ENCODE measurements around the gene VWCE. TPM values are rescaled to one million over a fixed set of nuclear protein-coding genes. Genes with fewer than 3 reads are reported as not detected.

VWCE gene
- total and polyA plus RNA-seq, 10 of the 15 experiments (the other 5 are each of a cell fraction or from before 2014, with no cell fraction given) = 0.10 to 4.9 (median 2.4) TPM

DNA sequence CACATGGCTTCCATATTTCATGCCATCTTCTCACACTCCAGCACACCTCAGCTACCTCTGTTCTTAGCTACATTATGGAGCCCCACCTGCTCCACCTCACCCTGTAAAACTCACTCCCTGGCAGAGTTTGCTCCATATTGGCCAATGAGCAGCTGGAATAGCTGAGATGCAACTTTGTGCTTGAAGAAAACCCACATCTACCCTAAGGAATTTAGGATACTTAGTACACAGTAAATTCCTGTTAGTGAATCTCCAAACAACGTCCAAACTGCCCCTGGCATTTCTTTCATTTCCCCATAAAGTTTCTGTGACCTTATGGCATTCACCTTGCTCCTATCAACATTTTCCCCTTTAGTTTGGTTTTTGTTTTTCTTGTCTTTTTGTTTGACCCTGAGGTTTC, 2.2 kb upstream of the VWCE start:
- Histone ChIP-seq H3K4me3 (no peak overlapping the region), H3K79me2 (ENCODE audit: control insufficient read depth, insufficient read depth, low read length) (no peaks in the 10 kb centered on the region; the same call in 1 of the 2 replicates), H2AFZ (ENCODE audit: control insufficient read depth, low read depth, low read length) (no peak overlapping the region), H3K9me3 (replicated peaks; ENCODE audit: control insufficient read depth, insufficient read depth, low read length) (no peaks in the 10 kb centered on the region), H3K9ac (ENCODE audit: control insufficient read depth, insufficient read depth, low read length) (no peak overlapping the region), H3K36me3 (ENCODE audit: control insufficient read depth in 2 of 2, insufficient read depth in 2 of 2, low read length in 1 of 2) (peaks cover 13 to 38% of the 10 kb centered on the region in 2 experiments), H4K20me1 (ENCODE audit: control insufficient read depth, insufficient read depth) (no peaks in the 10 kb centered on the region), H3K4me1 (ENCODE audit: control insufficient read depth, insufficient read depth, low read length) (peaks cover 28% of the 10 kb centered on the region), H3K4me2 (ENCODE audit: control insufficient read depth, insufficient read depth) (no peak overlapping the region), H3K27me3 (replicated peaks in 1 of 2; ENCODE audit: control insufficient read depth in 2 of 2, insufficient read depth in 2 of 2, low read length in 1 of 2) (no peaks in the 10 kb centered on the region), H3K27ac (ENCODE audit: control insufficient read depth, insufficient read depth) (peak overlapping the region; percentile 58)
- in situ Hi-C loops (cut with MboI) = no loop called here
- TF ChIP-seq, protein P1, sequence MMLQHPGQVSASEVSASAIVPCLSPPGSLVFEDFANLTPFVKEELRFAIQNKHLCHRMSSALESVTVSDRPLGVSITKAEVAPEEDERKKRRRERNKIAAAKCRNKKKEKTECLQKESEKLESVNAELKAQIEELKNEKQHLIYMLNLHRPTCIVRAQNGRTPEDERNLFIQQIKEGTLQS (IDR thresholded peaks at IDR 0.05; ENCODE audit: borderline replicate concordance, extremely low read depth, low read depth, low read length) = no peak
- TF ChIP-seq NR2F1 (conservative IDR thresholded peaks at IDR 0.05) (no peak; the same call in 1 of the 2 replicates), NFIC (IDR thresholded peaks at IDR 0.05; ENCODE audit: low read depth, low read length) (no peak), MEF2B (IDR thresholded peaks at IDR 0.05; ENCODE audit: partially characterized antibody, poor library complexity, severe bottlenecking) (no peak), SUPT20H (IDR thresholded peaks at IDR 0.05; ENCODE audit: borderline replicate concordance, control insufficient read depth, low read depth, low read length) (no peak), CREM (IDR thresholded peaks at IDR 0.05; ENCODE audit: low read depth) (no peak)
- ATAC-seq (no peak), FAIRE-seq (no peak), DNase-seq (ENCODE audit: low read depth, low spot score) (no peak)
- intact Hi-C loops (cut with micrococcal nuclease; ENCODE audit: unreplicated experiment) = no loop called here
- ChIA-PET SMC1A (ENCODE audit: uncharacterized antibody, unreplicated experiment) (interaction anchor here (1.0 kb wide), 1 partner anchor 43 kb away, joined by 3 read pairs; no protein-coding TSS in a partner anchor), RAD21 (ENCODE audit: unreplicated experiment) (no interaction called here), POLR2A (no interaction called here), CTCF (interaction anchor here (3.9 kb wide), 1 partner anchor 89 kb away, joined by 18 read pairs; no protein-coding TSS in a partner anchor)
- BruUV-seq (replicated peaks) = no TSS peak
- WGBS (ENCODE audit: insufficient coverage, insufficient replicate concordance, low lambda C conversion rate, missing lambda C conversion rate) = 3% methylated on average over 1 of the region's 1 CpG

DNA sequence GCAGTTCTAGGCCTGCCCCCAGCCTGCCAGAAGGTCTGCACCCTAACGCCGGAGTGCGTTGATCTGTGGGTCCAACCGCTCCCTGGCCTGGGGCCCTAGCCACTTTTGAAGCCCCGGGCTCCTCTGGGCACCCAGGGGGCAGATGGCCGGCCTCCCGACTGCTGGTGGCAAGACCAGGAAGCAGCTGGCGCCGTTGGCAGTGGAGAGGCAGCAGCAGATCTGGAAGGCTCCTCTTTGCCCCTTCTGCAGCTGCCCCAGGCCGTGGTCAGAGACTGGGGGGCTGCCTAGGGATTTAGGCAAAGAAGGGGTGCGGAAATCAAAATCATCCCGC, 445 bp upstream of the VWCE start:
- Histone ChIP-seq H2AFZ (ENCODE audit: control insufficient read depth, low read depth, low read length) (peak overlapping the region; percentile 92; the same call in 1 of the 2 replicates), H3K27me3 (replicated peaks in 1 of 2; ENCODE audit: control insufficient read depth in 2 of 2, insufficient read depth in 2 of 2, low read length in 1 of 2) (no peaks in the 10 kb centered on the region), H3K9ac (ENCODE audit: control insufficient read depth, insufficient read depth, low read length) (peak overlapping the region; percentile 78; the same call in 1 of the 2 replicates), H3K9me3 (replicated peaks; ENCODE audit: control insufficient read depth, insufficient read depth, low read length) (no peaks in the 10 kb centered on the region), H3K4me1 (ENCODE audit: control insufficient read depth, insufficient read depth, low read length) (peaks cover 28% of the 10 kb centered on the region), H3K4me3 (no peak overlapping the region), H3K4me2 (ENCODE audit: control insufficient read depth, insufficient read depth) (peak overlapping the region; percentile 100), H3K36me3 (ENCODE audit: control insufficient read depth in 2 of 2, insufficient read depth in 2 of 2, low read length in 1 of 2) (peaks cover 7 to 26% of the 10 kb centered on the region in 2 experiments), H3K27ac (ENCODE audit: control insufficient read depth, insufficient read depth) (peak overlapping the region; percentile 18; the same call in 1 of the 2 replicates), H3K79me2 (ENCODE audit: control insufficient read depth, insufficient read depth, low read length) (no peaks in the 10 kb centered on the region; the same call in 1 of the 2 replicates), H4K20me1 (ENCODE audit: control insufficient read depth, insufficient read depth) (no peaks in the 10 kb centered on the region)
- TF ChIP-seq BHLHE40 (IDR thresholded peaks at IDR 0.05; ENCODE audit: borderline replicate concordance in 1 of 2, low read depth in 2 of 2, low read length in 1 of 2) (no peak), YY1 (IDR thresholded peaks at IDR 0.05; ENCODE audit: low read depth, low read length) (0 out of 2 replicates have a peak, but pooled peaks have one; percentile 0)
- TF ChIP-seq, protein P2, sequence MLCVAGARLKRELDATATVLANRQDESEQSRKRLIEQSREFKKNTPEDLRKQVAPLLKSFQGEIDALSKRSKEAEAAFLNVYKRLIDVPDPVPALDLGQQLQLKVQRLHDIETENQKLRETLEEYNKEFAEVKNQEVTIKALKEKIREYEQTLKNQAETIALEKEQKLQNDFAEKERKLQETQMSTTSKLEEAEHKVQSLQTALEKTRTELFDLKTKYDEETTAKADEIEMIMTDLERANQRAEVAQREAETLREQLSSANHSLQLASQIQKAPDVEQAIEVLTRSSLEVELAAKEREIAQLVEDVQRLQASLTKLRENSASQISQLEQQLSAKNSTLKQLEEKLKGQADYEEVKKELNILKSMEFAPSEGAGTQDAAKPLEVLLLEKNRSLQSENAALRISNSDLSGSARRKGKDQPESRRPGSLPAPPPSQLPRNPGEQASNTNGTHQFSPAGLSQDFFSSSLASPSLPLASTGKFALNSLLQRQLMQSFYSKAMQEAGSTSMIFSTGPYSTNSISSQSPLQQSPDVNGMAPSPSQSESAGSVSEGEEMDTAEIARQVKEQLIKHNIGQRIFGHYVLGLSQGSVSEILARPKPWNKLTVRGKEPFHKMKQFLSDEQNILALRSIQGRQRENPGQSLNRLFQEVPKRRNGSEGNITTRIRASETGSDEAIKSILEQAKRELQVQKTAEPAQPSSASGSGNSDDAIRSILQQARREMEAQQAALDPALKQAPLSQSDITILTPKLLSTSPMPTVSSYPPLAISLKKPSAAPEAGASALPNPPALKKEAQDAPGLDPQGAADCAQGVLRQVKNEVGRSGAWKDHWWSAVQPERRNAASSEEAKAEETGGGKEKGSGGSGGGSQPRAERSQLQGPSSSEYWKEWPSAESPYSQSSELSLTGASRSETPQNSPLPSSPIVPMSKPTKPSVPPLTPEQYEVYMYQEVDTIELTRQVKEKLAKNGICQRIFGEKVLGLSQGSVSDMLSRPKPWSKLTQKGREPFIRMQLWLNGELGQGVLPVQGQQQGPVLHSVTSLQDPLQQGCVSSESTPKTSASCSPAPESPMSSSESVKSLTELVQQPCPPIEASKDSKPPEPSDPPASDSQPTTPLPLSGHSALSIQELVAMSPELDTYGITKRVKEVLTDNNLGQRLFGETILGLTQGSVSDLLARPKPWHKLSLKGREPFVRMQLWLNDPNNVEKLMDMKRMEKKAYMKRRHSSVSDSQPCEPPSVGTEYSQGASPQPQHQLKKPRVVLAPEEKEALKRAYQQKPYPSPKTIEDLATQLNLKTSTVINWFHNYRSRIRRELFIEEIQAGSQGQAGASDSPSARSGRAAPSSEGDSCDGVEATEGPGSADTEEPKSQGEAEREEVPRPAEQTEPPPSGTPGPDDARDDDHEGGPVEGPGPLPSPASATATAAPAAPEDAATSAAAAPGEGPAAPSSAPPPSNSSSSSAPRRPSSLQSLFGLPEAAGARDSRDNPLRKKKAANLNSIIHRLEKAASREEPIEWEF (IDR thresholded peaks at IDR 0.05; ENCODE audit: insufficient replicate concordance, low read depth, low read length) = no peak
- no TSS peak for BruUV-seq (replicated peaks)
- no peak for DNase-seq (ENCODE audit: low read depth, low spot score)
- in situ Hi-C loops (cut with MboI) = no loop called here
- ChIA-PET SMC1A (ENCODE audit: uncharacterized antibody, unreplicated experiment) (interaction anchor here (1.4 kb wide), 1 partner anchor 67 kb away, joined by 5 read pairs; the partner anchor contains the start of genes CYB561A3 and TMEM138), CTCF (interaction anchor here (1.2 to 1.3 kb wide), 2 partner anchors 41 to 64 kb away, joined by 3 to 6 read pairs; no protein-coding TSS in a partner anchor), POLR2A (no interaction called here), RAD21 (ENCODE audit: unreplicated experiment) (interaction anchor here (1.9 to 2.5 kb wide), 2 partner anchors 41 to 43 kb away, joined by 8 to 9 read pairs; no protein-coding TSS in a partner anchor)
- no peak; the same call in 2 of the 3 replicates for ATAC-seq
- intact Hi-C loops (cut with micrococcal nuclease; ENCODE audit: unreplicated experiment) = no loop called here
- 79% methylated on average over 12 of the region's 12 CpGs for WGBS (ENCODE audit: insufficient coverage, insufficient replicate concordance, low lambda C conversion rate, missing lambda C conversion rate)
- FAIRE-seq = no peak
